Nephron (organoid): ENCODE data around the gene MEA1.

Experiments
- H3K27ac Mint-ChIP-seq, 3 experiments: 2 replicates each; pipeline ENCODE4 v1.8.0; 2020; ENCODE audit warnings: mixed read lengths in 3 of 3, mild to moderate bottlenecking in 2 of 3, moderate library complexity in 1 of 3
- H3K27me3 Mint-ChIP-seq: 2 replicates; pipeline ENCODE4 v1.8.0; 2021; ENCODE audit warnings: low read depth, mild to moderate bottlenecking, moderate library complexity, mixed read lengths
- H3K36me3 Mint-ChIP-seq: 2 replicates; pipeline ENCODE4 v1.8.0; 2020; ENCODE audit warnings: low read depth, mixed read lengths
- H3K4me1 Mint-ChIP-seq: 2 replicates; pipeline ENCODE4 v1.8.0; 2020; ENCODE audit warnings: mixed read lengths
- H3K4me3 Mint-ChIP-seq, 3 experiments: 2 replicates each; pipeline ENCODE4 v1.8.0; 2020; ENCODE audit warnings: mild to moderate bottlenecking in 3 of 3, mixed read lengths in 3 of 3, moderate library complexity in 2 of 3
- H3K9me3 Mint-ChIP-seq: 2 replicates; pipeline ENCODE4 v1.8.0; 2020; ENCODE audit warnings: mixed read lengths
- TF ChIP-seq, protein P1 (sequence below), 3 experiments: fragments of 200-600 bp; sonication (generic); IDR thresholded peaks; one replicate each; pipeline ENCODE4 v1.5.0; 2021; ENCODE audit warnings: antibody characterized with exemption in 3 of 3; ENCODE audit not compliant: unreplicated experiment in 3 of 3

The MEA1 gene

DNA sequence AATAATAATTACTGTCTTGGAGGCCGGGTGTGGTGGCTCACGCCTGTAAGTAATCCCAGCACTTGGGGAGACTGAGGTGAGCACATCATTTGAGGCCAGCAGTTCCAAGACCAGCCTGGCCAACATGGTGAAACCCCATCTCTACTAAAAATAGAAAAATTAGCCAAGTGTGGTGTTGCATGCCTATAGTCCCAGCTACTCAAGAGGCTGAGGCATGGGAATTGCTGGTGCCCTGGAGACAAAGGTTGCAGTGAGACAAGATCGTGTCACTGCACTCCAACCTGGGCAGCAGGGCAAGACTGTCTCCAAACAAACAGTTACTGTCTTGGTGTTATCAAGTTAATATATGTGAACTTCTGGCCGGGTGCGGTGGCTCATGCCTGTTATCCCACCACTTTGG, 12.6 kb upstream of the MEA1 start:
- H3K4me3 Mint-ChIP-seq, result peak overlapping the region in 1 of 3 experiments; percentile 10
- H3K27ac Mint-ChIP-seq, result no peak overlapping the region
- H3K4me1 Mint-ChIP-seq, result no peaks in the 10 kb centered on the region
- TF ChIP-seq, protein P1, sequence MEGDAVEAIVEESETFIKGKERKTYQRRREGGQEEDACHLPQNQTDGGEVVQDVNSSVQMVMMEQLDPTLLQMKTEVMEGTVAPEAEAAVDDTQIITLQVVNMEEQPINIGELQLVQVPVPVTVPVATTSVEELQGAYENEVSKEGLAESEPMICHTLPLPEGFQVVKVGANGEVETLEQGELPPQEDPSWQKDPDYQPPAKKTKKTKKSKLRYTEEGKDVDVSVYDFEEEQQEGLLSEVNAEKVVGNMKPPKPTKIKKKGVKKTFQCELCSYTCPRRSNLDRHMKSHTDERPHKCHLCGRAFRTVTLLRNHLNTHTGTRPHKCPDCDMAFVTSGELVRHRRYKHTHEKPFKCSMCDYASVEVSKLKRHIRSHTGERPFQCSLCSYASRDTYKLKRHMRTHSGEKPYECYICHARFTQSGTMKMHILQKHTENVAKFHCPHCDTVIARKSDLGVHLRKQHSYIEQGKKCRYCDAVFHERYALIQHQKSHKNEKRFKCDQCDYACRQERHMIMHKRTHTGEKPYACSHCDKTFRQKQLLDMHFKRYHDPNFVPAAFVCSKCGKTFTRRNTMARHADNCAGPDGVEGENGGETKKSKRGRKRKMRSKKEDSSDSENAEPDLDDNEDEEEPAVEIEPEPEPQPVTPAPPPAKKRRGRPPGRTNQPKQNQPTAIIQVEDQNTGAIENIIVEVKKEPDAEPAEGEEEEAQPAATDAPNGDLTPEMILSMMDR (IDR thresholded peaks at IDR 0.05; ENCODE audit: unreplicated experiment in 3 of 3), result no peak
- no peaks in the 10 kb centered on the region for H3K27me3 Mint-ChIP-seq
- peaks cover 60% of the 10 kb centered on the region for H3K36me3 Mint-ChIP-seq
- H3K9me3 Mint-ChIP-seq, result no peaks in the 10 kb centered on the region

DNA sequence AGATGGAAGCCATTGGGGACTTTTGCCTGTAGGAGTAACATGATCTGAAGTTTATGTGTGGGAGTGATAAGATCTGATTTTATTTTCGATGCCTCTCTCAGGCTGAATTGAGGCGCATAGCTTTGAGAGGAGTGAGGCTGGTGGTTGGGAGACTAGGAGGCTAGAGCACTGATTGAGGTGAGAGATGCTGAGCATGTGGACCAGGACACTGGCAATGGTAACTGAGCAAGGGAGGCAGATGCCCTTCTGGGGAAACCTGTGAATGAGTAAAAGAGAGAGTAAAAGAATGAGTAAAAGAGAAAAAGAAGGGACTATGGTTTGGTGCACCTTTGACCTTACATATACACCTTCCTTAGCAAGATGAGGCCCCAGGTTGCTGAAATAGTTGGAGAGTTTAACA, 10.7 kb upstream of the MEA1 start:
- Mint-ChIP-seq H3K27ac (peak overlapping the region in 2 of 3 experiments; percentile 6 to 18), H3K4me1 (peaks cover 10% of the 10 kb centered on the region), H3K4me3 (peak overlapping the region; percentile 8 to 63 (median 43)), H3K36me3 (peaks cover 58% of the 10 kb centered on the region), H3K27me3 (no peaks in the 10 kb centered on the region), H3K9me3 (no peaks in the 10 kb centered on the region)
- TF ChIP-seq, protein P1 (IDR thresholded peaks at IDR 0.05; ENCODE audit: unreplicated experiment in 3 of 3), result no peak

DNA sequence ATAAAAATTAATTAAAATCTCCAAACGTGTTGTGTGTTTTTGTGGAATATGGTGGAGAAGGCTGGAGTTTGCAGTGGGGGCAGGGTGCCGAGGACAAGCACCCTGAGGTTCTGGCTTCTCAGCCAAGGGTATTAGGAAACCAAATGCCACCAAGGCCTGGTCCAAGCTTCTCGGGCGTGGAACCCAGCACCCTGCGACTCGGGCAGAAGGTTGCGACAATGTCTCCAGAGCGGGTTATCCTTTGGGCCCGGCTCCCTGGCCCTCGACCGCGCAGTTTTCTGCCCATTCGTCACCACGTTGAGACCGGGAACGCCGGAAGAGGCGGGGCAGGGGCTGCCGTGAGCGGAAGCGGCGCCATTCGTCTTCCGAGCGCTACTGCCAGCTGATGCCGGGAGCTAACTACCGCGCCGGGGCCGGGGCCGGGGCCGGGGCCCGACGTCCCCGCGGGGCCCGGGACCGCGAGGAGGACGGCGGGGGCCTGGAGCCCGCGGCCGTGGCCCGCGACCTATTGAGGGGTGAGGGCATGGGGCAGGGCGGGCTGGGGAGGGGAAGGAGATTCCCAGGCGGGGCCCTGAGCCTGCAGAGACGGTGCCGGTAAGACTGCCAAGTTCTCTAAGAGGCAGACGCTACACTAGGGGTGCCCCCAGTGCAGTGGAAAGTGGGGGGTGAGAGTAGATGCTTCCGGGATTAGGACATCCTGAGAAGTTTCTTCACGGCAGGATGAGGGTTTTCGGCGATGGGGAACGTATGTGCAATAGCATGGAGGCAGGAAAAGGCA, 7.7 kb upstream of the MEA1 start, which contains the start of gene RRP36:
Gene RRP36 (plus strand): TSS at position 354 of the 778 bp plus-strand sequence. CDS start 32 bp downstream, at position 386.
- no peaks in the 10 kb centered on the region for H3K9me3 Mint-ChIP-seq
- peak within 1 kb of the TSS; percentile 93 to 99 (median 96) for H3K27ac Mint-ChIP-seq
- TF ChIP-seq, protein P1 (IDR thresholded peaks at IDR 0.05; ENCODE audit: unreplicated experiment in 3 of 3), result no peak
- H3K27me3 Mint-ChIP-seq, result peaks cover 3% of the 10 kb centered on the region
- H3K36me3 Mint-ChIP-seq, result peaks cover 52% of the 10 kb centered on the region
- H3K4me3 Mint-ChIP-seq, result peak within 1 kb of the TSS; percentile 97 to 100 (median 98)
- H3K4me1 Mint-ChIP-seq, result peaks cover 34% of the 10 kb centered on the region

DNA sequence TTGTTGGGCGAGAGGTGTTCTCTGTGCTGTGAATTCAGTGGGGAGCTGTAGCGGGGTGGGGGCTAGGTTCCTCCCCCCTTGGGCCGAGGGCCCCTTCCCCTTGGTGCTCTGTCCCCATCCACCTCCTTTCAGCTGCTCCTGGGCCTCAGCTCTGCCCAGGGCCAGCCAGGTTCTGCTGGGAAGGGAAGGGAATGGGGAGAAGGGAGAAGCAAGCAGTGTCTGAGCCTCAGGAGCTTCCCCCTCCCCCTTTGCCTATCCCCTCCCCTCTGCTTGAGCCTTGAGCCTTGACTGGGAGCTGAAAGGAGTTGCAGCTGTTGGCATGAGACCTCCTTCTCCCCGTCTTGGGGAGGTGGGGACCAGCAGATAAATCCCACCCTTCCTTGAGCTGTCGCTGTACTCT, 7.1 kb upstream of the MEA1 start:
- TF ChIP-seq, protein P1 (IDR thresholded peaks at IDR 0.05; ENCODE audit: unreplicated experiment in 3 of 3), result no peak
- Mint-ChIP-seq H3K27ac (peak overlapping the region; percentile 93 to 97 (median 96)), H3K4me1 (peaks cover 40% of the 10 kb centered on the region)

DNA sequence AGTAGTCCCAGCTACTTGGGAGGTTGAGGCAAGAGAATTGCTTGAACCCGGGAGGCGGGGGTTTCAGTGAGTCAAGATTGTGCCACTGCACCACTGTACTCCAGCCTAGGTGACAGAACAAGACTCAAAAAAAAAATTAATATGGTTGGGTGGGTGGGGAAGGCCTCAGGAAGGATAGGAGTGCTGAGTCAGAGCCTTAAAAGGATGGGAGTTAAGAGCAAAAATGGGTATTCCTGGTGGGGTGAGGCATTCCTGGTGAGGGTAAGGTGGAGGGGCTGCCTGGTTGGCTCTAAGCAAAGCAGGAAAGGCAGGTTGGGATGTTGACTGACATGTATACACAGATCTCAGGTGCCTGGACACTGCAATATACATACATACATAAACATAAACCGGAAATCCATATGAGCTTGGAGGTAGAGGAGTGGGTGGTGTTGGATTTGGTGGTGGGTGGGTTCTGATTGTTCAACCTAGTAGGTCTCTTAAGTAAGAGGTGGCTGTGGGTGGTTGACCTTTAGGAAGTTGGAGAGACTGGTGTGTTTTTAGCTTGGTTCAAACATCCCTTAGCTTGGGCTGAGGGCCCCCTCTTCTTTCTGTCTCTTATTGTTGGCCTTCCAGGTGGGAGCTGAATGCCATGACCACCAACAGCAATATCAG, 6.4 kb upstream of the MEA1 start:
- Mint-ChIP-seq H3K4me1 (peaks cover 43% of the 10 kb centered on the region), H3K27ac (peak overlapping the region; percentile 93 to 97 (median 96)), H3K36me3 (peaks cover 43% of the 10 kb centered on the region), H3K9me3 (no peaks in the 10 kb centered on the region), H3K27me3 (peaks cover 3% of the 10 kb centered on the region), H3K4me3 (peak overlapping the region; percentile 86 to 98 (median 97))
- TF ChIP-seq, protein P1 (IDR thresholded peaks at IDR 0.05; ENCODE audit: unreplicated experiment in 3 of 3), result no peak

More for the DNA sequence above, 7.1 kb upstream of the MEA1 start:
- Mint-ChIP-seq H3K27me3 (peaks cover 3% of the 10 kb centered on the region), H3K4me3 (peak overlapping the region; percentile 86 to 98 (median 97)), H3K36me3 (peaks cover 46% of the 10 kb centered on the region), H3K9me3 (no peaks in the 10 kb centered on the region)
